Upper lobe of left lung (tissue), 4 donors: ENCODE data around the gene DIAPH1.

Experiments
- CTCF ChIP-seq, 6 experiments: fragments of 450-650 bp in 4 of 6; fragments of 200-600 bp in 2 of 6; sonication (generic) in 2 of 6; IDR thresholded peaks; one replicate each; pipeline ENCODE4 v1.5.1; 2016 to 2019; ENCODE audit warnings: antibody characterized with exemption in 6 of 6
- EP300 ChIP-seq, 4 donors: sonication (generic); formaldehyde crosslinking; IDR thresholded peaks; one replicate each; pipeline ENCODE4 v1.5.1; 2017; ENCODE audit warnings: antibody characterized with exemption in 4 of 4, control low read depth in 2 of 4
- POLR2A ChIP-seq, 4 donors: fragments of 450-650 bp; IDR thresholded peaks; one replicate each; pipeline ENCODE4 v1.5.1; 2016 to 2017; ENCODE audit warnings: antibody characterized with exemption in 4 of 4, mild to moderate bottlenecking in 2 of 4

- no peak for TF ChIP-seq EP300 (IDR thresholded peaks at IDR 0.05)
- no peak for TF ChIP-seq CTCF (IDR thresholded peaks at IDR 0.05)
- TF ChIP-seq POLR2A (IDR thresholded peaks at IDR 0.05), result no peak
Observed at GRCh38 chr5:141525653-141526052, 93.1 kb downstream of the DIAPH1 start.
